ENCODE data around the gene CYSRT1. TPM values are rescaled to one million over a fixed set of nuclear protein-coding genes. Genes with fewer than 3 reads are reported as not detected.

Gene CYSRT1
- total RNA-seq, 2 donors from 2014 or later, result 0.34 to 0.64 TPM

GRCh38 chr9:137188086-137188489 is 36.9 kb upstream of the CYSRT1 start:
- DNase-seq (ENCODE audit: low spot score in 2 of 2) (no peak), ATAC-seq (peak; percentile 20 to 23)
- no peaks in the 10 kb centered on the region for H3K9me3 Mint-ChIP-seq
- peaks cover 0 to 11% of the 10 kb centered on the region in 2 donors for H3K36me3 Mint-ChIP-seq
- peak overlapping the region; percentile 90 to 93 for H3K27ac Mint-ChIP-seq

- Mint-ChIP-seq H3K9me3 (no peaks in the 10 kb centered on the region), H3K36me3 (peaks cover 0 to 11% of the 10 kb centered on the region in 2 donors), H3K27ac (peak within 1 kb of the TSS; percentile 90 to 94)
- ATAC-seq (peak; percentile 87 to 91), DNase-seq (ENCODE audit: low spot score in 2 of 2) (peak; percentile 97)
Measured at GRCh38 chr9:137188490-137189296, 36.3 kb upstream of the CYSRT1 start, which contains the start of the genes ANAPC2 and SSNA1. ANAPC2 (minus strand) TSS chr9:137188560; CDS start chr9:137188532, 28 bp downstream. SSNA1 (plus strand) TSS chr9:137188676; CDS start chr9:137188727, 51 bp downstream.

- ATAC-seq, result no peak
- Mint-ChIP-seq H3K27ac (peak overlapping the region; percentile 90 to 94), H3K9me3 (no peaks in the 10 kb centered on the region), H3K36me3 (peaks cover 0 to 11% of the 10 kb centered on the region in 2 donors)
- no peak for DNase-seq (ENCODE audit: low spot score in 2 of 2)
Measured at GRCh38 chr9:137189297-137190295, 35.4 kb upstream of the CYSRT1 start.

DNA sequence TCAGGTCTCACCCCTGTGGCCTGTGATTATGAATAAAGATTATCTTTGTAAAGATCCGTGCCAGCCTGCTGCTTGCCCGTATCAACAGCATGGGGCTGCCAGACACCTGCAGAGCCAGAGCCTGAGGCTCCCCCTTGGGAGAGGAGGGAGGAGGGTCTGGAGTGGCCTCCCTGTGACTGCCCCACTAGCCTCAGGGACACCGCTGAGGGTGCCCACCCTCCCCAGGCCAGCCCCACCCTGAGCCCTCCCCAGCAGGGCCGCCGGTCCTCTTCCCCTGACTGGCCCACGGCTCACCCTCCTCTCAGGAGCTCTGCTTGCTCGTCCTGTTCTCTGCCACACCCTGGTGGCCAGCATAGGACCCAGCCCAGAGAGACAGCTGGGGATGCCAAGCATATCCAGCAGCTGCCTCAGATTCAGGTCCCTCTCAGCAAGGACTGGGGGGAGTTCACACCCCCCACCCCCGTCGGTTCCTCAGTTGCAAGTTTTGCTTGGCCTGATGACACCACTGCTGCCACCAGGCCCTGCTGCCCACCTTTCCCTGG is 34.6 kb upstream of the CYSRT1 start:
- Mint-ChIP-seq H3K27ac (peak overlapping the region; percentile 46 to 94), H3K36me3 (peaks cover 0 to 11% of the 10 kb centered on the region in 2 donors), H3K9me3 (no peaks in the 10 kb centered on the region)
- no peak for ATAC-seq
- no peak for DNase-seq (ENCODE audit: low spot score in 2 of 2)

GRCh38 chr9:137191245-137191644 is 33.7 kb upstream of the CYSRT1 start:
- DNase-seq (ENCODE audit: low spot score in 2 of 2) (no peak), ATAC-seq (no peak)
- Mint-ChIP-seq H3K9me3 (no peaks in the 10 kb centered on the region), H3K27ac (no peak overlapping the region), H3K36me3 (peaks cover 0 to 11% of the 10 kb centered on the region in 2 donors)

GRCh38 chr9:137191691-137192447 is 33.1 kb upstream of the CYSRT1 start:
- peaks cover 0 to 10% of the 10 kb centered on the region in 2 donors for H3K36me3 Mint-ChIP-seq
- no peak for ATAC-seq

DNA sequence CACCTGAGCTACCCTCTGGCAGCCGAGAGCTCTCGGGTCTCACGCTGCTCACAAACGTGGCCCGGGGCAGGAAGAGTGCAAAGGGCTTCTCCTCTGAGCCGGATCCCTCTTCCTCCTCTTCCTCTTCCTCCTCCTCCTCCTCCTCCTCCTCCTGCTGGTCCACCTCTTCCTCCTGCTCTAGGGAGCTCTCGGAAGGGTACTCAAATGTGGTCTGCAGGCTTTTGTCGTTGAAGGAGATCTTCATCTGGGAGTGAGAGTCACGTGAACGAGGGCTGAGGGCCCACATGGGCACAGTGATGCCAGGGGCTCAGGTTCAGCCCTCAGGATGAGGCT is 32.6 kb upstream of the CYSRT1 start:
- peaks cover 0 to 4% of the 10 kb centered on the region in 2 donors for H3K36me3 Mint-ChIP-seq
- no peak for DNase-seq (ENCODE audit: low spot score in 2 of 2)
- no peak overlapping the region for H3K27ac Mint-ChIP-seq
- no peak for ATAC-seq
- no peaks in the 10 kb centered on the region for H3K9me3 Mint-ChIP-seq

More at GRCh38 chr9:137191691-137192447, 33.1 kb upstream of the CYSRT1 start:
- DNase-seq (ENCODE audit: low spot score in 2 of 2), result no peak
- H3K9me3 Mint-ChIP-seq, result no peaks in the 10 kb centered on the region
- H3K27ac Mint-ChIP-seq, result no peak overlapping the region

- Mint-ChIP-seq H3K27ac (no peak overlapping the region), H3K36me3 (no peaks in the 10 kb centered on the region), H3K9me3 (no peaks in the 10 kb centered on the region)
- DNase-seq (ENCODE audit: low spot score in 2 of 2) (no peak), ATAC-seq (no peak)
Measured at GRCh38 chr9:137192859-137193258, 32.1 kb upstream of the CYSRT1 start.

DNA sequence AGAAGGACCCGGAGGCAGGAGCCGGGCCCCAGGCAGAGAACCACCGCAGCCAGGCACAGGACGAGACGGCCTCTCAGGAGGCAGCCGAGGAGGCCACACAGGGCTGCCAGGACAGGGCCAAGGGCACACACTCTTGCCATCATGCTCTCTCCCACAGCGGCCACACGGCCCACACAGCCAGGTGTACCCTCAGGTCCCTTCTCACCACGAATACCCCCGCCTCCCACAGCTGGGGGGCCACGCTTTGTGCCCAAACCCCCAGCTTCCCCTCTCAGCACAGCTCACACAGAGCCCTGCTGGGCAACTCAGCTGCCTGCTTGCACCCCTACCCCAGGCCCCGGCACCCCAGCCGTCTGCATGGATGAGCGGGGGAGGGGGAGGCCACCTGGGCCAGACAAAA is 31.2 kb upstream of the CYSRT1 start:
- Mint-ChIP-seq H3K36me3 (no peaks in the 10 kb centered on the region), H3K9me3 (no peaks in the 10 kb centered on the region), H3K27ac (no peak overlapping the region)
- ATAC-seq (no peak), DNase-seq (ENCODE audit: low spot score in 2 of 2) (no peak)

DNA sequence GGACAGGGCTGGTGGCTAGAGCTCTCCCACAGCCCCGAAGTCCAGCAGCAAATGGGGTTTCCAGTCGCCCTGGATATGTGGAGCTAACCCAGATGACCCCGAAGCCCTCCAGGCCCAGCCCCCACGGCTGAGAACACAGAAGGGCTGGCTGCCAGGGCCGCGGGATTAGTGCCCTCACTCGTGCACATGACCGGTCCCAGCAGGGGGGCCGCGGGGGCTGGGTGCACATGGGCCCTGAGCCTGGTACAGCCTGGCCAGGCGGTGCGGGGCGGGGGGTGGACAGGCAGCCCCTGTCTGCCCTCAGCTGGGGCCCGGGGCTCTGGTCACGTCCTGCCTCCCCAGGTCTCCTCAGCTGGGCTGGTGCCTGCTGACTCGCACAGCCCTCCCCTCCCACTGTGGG is 30.6 kb upstream of the CYSRT1 start:
- ATAC-seq, result no peak
- Mint-ChIP-seq H3K36me3 (no peaks in the 10 kb centered on the region), H3K27ac (no peak overlapping the region), H3K9me3 (no peaks in the 10 kb centered on the region)
- no peak for DNase-seq (ENCODE audit: low spot score in 2 of 2)

- H3K27ac Mint-ChIP-seq, result no peak overlapping the region
- H3K36me3 Mint-ChIP-seq, result no peaks in the 10 kb centered on the region
- H3K9me3 Mint-ChIP-seq, result no peaks in the 10 kb centered on the region
- DNase-seq (ENCODE audit: low spot score in 2 of 2) (no peak), ATAC-seq (no peak)
Measured at GRCh38 chr9:137194909-137195308, 30.1 kb upstream of the CYSRT1 start.

GRCh38 chr9:137195525-137196220 is 29.3 kb upstream of the CYSRT1 start:
- ATAC-seq, result no peak
- Mint-ChIP-seq H3K9me3 (no peaks in the 10 kb centered on the region), H3K27ac (no peak overlapping the region), H3K36me3 (no peaks in the 10 kb centered on the region)
- no peak for DNase-seq (ENCODE audit: low spot score in 2 of 2)

DNA sequence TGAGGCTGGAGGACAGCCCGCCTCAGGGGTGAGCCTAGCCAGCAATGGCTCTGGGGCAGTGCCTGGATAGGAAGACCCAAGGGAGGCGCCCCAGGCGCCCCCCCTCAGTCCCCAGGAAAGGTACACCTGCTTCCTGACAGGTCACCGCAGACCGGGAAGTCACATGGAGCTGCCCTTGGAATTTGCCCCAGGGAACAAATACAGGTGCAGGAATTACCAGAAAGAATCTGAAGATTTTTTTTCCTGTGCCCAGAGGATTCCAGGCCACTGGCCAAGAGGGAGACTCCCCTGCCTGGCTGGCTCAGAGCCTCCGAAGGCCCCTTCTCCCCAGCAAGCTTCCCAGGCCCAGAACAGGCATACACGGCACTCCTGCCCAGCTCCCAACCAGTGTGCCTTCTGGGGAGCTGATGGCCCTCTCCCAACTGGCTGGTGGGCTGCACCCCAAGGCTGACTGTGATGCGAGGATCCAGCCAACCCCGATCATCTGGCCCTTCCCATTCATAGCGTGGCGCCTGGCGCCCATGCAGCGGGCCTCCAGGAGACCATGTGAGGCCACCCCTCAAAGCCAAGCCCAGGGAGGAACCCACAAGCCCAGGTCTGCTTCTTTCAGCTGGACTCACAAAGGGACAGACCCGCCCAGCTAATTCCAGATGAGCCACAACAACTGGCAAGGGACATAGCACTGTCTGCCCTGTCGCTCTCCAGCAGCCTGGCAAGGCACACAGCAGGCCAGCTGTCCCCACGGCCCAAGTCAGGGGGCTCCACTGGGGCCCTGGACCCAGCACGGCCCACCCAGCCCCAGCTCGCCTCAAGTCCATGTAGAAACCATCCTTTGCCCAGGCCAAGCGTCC is 26.7 kb upstream of the CYSRT1 start:
- Mint-ChIP-seq H3K9me3 (no peaks in the 10 kb centered on the region), H3K36me3 (no peaks in the 10 kb centered on the region), H3K27ac (no peak overlapping the region)
- DNase-seq (ENCODE audit: low spot score in 2 of 2) (no peak), ATAC-seq (no peak)

DNA sequence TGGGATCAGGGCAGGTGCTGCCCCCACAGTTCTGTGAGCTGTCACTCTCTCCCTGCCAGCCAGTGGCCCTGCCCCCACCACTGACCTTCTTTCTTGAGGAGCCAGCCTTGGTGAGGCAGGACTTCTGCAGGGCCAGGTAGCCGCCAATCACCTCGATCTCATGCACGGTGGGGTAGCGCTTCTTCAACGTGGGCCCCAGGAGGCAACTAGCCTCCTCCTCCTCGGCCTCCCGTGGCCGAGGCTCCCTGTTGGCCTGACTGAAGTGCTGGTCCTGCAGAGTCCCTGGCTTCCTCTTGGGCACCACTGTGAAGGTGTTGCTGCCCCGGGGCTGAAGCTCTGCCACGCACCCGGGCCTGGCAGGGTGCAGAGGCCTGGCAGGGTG is 26.1 kb upstream of the CYSRT1 start:
- no peaks in the 10 kb centered on the region for H3K9me3 Mint-ChIP-seq
- ATAC-seq (no peak), DNase-seq (ENCODE audit: low spot score in 2 of 2) (no peak)
- no peak overlapping the region for H3K27ac Mint-ChIP-seq
- H3K36me3 Mint-ChIP-seq, result no peaks in the 10 kb centered on the region
